Iris pigment epithelial cell (primary cell): ENCODE results near the gene OR1L4.
A peak's percentile ranks its signal among the peaks of the same experiment; 100 is the strongest.

ENCODE experiments used
- DNase-seq: peaks from one replicate; pipeline ENCODE4 v3.0.0-alpha.2; 2011; ENCODE audit warnings: low read depth

The OR1L4 gene

DNA sequence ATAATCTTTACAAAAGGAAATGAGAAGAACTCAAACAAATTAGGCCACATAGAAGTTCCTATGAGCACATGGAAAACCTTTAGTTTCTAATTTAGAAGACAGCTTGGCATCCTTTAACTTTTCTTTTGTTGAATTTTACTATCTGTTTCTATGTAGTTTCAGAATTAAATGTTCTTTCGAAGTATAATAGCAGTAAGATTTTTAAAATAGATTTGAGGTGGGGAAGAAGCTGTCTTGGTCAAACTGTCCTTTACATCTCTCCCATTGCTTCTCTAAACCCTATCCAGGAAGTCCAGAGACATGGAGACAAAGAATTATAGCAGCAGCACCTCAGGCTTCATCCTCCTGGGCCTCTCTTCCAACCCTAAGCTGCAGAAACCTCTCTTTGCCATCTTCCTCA lies at the start of gene OR1L4:
TSS of gene OR1L4 (plus strand) at position 301 of the 400 bp plus-strand sequence. CDS start at position 301, 0 bp downstream.
- no peak for DNase-seq

GRCh38 chr9:122684851-122685250 lies 38.9 kb upstream of the OR1L4 start:
- DNase-seq = no peak

DNA sequence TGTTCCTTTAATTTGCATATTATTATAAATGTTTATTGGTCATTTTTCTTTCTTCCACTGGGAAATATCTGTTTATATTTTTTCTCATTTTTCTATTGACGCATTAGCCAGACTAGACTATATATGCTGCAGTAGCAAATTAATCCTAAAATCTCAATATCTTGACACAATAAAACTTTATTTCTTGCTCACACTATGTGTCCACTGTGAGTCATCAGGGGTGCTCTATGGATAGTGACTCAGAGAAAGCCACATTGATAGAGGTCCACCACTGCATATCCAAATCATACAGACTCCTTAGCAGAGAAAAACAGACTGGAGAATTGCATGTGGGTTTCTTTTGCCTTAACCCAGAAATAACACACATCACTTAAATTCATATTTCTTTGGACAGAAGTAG lies 28.1 kb upstream of the OR1L4 start:
- DNase-seq = peak; percentile 2

GRCh38 chr9:122718038-122718437 lies 5.8 kb upstream of the OR1L4 start:
- no peak for DNase-seq

DNA sequence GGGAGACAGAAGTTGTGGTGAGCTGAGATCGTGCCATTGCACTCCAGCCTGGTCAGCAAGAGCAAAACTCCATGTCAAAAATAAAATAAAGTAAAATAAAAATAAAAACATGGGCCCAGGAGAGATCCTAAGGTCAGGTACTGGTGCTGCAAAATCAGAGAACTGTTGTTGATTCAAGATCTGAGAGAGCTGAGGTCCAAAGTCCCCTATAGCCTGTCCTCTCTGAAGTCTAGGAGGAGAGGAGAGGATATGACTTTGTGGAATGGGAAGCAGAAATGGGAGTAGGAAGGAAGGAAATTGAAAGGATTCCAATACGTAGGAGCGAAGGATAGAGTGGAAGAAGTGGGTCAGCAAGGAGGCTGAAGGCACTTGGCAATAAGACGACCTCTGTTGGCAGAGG lies 4.6 kb upstream of the OR1L4 start:
- DNase-seq = no peak

- DNase-seq = no peak
These were observed 18.2 kb downstream of the OR1L4 start, which contains the start of gene OR1L6 for GRCh38 chr9:122742003-122742402. Gene OR1L6, plus strand, starts transcription at chr9:122742303. Its CDS starts 7,545 bp downstream, at chr9:122749848.

GRCh38 chr9:122754825-122755224 lies 31.0 kb downstream of the OR1L4 start:
- DNase-seq = no peak

DNA sequence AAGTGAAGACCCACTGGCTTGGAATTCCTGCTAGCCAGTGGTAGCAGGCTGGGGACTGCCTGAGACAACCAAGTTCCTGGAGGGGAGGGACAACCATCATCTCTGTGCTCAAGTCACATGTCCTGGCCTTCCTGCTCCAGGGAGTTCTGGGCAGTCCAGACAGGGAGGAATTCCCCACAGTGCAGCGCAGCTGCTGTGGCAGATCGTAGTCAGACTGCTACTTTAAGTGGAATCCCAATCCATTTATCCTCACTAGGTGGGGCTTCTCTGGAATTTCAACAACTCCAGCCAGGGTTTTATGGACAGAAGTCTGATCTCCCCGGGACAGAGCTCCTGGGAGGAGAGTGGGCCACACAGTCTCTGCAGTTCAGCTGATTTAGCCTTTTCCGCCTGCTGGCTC lies 44.0 kb downstream of the OR1L4 start:
- DNase-seq = no peak
